SU-DHL-6 (cell line): ENCODE data around the gene SLC7A6.
A peak's percentile ranks its signal among the peaks of the same experiment; 100 is the strongest.

Source experiments
- H2AFZ ChIP-seq: fragments of 200-600 bp; sonication (generic); 2 replicates; pipeline ENCODE4 v1.6.1; 2014; ENCODE audit warnings: low read depth, mild to moderate bottlenecking, moderate library complexity, mixed read lengths, antibody characterized with exemption, low read length; ENCODE audit not compliant: severe bottlenecking
- H3F3A ChIP-seq: fragments of 200-600 bp; shearing (Covaris generic); 2 replicates; pipeline ENCODE4 v1.6.0; 2016; ENCODE audit warnings: antibody characterized with exemption, mild to moderate bottlenecking; ENCODE audit not compliant: insufficient read depth
- H3K27ac ChIP-seq: fragments of 200-600 bp; sonication (generic); 2 replicates; pipeline ENCODE4 v1.5.1; 2016; ENCODE audit warnings: low read depth, mild to moderate bottlenecking, low read length, moderate library complexity, mixed read lengths
- H3K27me3 ChIP-seq: fragments of 200-600 bp; sonication (generic), shearing (Covaris generic); 2 replicates; pipeline ENCODE4 v1.6.0; 2014; ENCODE audit warnings: mild to moderate bottlenecking, low read length
- H3K36me3 ChIP-seq: fragments of 200-600 bp; sonication (generic); 2 replicates; pipeline ENCODE4 v1.6.1; 2014; ENCODE audit warnings: mild to moderate bottlenecking, low read length, mixed read lengths
- H3K4me2 ChIP-seq: fragments of 300-600, 200-600 bp; shearing (Covaris generic), sonication (generic); 2 replicates; pipeline ENCODE4 v1.6.0; 2014; ENCODE audit warnings: low read length, low read depth, mild to moderate bottlenecking; ENCODE audit not compliant: poor library complexity, severe bottlenecking
- H3K4me3 ChIP-seq: fragments of 200-600 bp; sonication (generic); 2 replicates; pipeline ENCODE4 v1.5.1; 2014; ENCODE audit warnings: antibody characterized with exemption, low read length, mild to moderate bottlenecking, mixed read lengths; ENCODE audit not compliant: insufficient read depth, poor library complexity, severe bottlenecking
- H3K79me2 ChIP-seq: fragments of 200-600 bp; sonication (generic); 2 replicates; pipeline ENCODE4 v1.6.1; 2014; ENCODE audit warnings: mild to moderate bottlenecking, low read length, moderate library complexity; ENCODE audit not compliant: insufficient read depth
- H3K9ac ChIP-seq: fragments of 200-600 bp; sonication (generic); 2 replicates; pipeline ENCODE4 v1.7.0; 2014; ENCODE audit warnings: mild to moderate bottlenecking, low read length
- H3K9me2 ChIP-seq: fragments of 200-600 bp; sonication (generic); replicated peaks from 2 replicates; pipeline ENCODE4 v1.6.1; 2014; ENCODE audit warnings: low read length; ENCODE audit not compliant: insufficient read depth
- H3K9me3 ChIP-seq: fragments of 200-600 bp; sonication (generic); 2 replicates; pipeline ENCODE4 v1.6.1; 2014; ENCODE audit warnings: low read length, mixed read lengths; ENCODE audit not compliant: insufficient read depth
- H4K20me1 ChIP-seq: fragments of 200-600 bp; sonication (generic); 2 replicates; pipeline ENCODE4 v1.6.1; 2014; ENCODE audit warnings: low read depth, mild to moderate bottlenecking, antibody characterized with exemption, low read length, moderate library complexity, mixed read lengths
- EZH2phosphoT487 ChIP-seq: fragments of 200-600 bp; sonication (generic), shearing (Covaris generic); conservative IDR thresholded peaks from 2 replicates; pipeline ENCODE4 v1.6.1; 2018; ENCODE audit warnings: mild to moderate bottlenecking, antibody characterized with exemption, low read length, moderate library complexity, mixed read lengths
- TF ChIP-seq, protein P1 (sequence below): fragments of 200-600 bp; sonication (generic); IDR thresholded peaks from one replicate; pipeline ENCODE4 v1.5.1; 2017; ENCODE audit warnings: antibody characterized with exemption, mild to moderate bottlenecking, low read length, moderate library complexity; ENCODE audit not compliant: insufficient read depth, poor library complexity, severe bottlenecking

The SLC7A6 gene

DNA sequence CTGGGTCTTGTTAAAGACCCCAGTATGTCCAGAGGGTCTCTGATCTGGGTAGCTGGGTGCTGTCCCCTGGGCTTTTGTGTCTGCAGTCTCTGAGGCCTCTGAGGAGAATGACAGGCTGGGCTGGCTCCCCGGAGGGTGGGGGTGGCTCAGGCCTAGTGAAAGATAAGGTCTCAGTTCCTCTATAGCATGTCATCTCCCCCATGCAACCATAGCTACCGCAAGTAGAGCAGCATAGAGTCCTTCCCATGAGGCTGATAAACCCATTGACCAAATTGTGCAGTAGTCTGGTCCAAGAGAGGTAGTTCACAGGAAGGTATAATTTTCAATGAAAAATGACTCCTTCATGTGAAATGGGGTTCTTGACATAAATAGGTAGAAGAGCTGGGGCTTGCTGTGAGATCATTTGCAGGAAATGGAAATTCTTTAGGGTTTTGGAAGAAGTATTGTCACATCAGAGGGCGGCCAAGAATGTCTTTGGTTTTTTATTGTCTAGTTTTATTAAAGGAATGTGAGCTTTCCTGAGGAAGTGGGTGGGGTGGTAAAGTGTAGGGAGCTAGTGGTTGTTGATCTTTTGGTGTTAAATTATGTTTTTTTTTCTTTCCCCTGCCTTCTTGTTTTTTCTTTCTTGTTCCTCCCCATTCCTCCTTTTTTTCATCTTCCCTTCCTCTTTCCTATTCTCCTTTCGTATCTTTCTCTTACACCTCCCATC lies 25.4 kb downstream of the SLC7A6 start:
- Histone ChIP-seq H3K27me3 (no peaks in the 10 kb centered on the region), H3K79me2 (peaks cover 37% of the 10 kb centered on the region), H4K20me1 (no peaks in the 10 kb centered on the region), H3K9ac (no peak overlapping the region), H3K4me2 (no peak overlapping the region), H3K36me3 (no peaks in the 10 kb centered on the region), H3K9me3 (no peaks in the 10 kb centered on the region), H3K27ac (0 out of 2 replicates have a peak overlapping the region, but pooled peaks have one; percentile 9), H2AFZ (no peak overlapping the region), H3F3A (peaks cover 8% of the 10 kb centered on the region), H3K4me3 (no peak overlapping the region), H3K9me2 (no peaks in the 10 kb centered on the region)
- no peak for TF ChIP-seq EZH2phosphoT487
- TF ChIP-seq, protein P1, sequence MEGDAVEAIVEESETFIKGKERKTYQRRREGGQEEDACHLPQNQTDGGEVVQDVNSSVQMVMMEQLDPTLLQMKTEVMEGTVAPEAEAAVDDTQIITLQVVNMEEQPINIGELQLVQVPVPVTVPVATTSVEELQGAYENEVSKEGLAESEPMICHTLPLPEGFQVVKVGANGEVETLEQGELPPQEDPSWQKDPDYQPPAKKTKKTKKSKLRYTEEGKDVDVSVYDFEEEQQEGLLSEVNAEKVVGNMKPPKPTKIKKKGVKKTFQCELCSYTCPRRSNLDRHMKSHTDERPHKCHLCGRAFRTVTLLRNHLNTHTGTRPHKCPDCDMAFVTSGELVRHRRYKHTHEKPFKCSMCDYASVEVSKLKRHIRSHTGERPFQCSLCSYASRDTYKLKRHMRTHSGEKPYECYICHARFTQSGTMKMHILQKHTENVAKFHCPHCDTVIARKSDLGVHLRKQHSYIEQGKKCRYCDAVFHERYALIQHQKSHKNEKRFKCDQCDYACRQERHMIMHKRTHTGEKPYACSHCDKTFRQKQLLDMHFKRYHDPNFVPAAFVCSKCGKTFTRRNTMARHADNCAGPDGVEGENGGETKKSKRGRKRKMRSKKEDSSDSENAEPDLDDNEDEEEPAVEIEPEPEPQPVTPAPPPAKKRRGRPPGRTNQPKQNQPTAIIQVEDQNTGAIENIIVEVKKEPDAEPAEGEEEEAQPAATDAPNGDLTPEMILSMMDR, result no peak

DNA sequence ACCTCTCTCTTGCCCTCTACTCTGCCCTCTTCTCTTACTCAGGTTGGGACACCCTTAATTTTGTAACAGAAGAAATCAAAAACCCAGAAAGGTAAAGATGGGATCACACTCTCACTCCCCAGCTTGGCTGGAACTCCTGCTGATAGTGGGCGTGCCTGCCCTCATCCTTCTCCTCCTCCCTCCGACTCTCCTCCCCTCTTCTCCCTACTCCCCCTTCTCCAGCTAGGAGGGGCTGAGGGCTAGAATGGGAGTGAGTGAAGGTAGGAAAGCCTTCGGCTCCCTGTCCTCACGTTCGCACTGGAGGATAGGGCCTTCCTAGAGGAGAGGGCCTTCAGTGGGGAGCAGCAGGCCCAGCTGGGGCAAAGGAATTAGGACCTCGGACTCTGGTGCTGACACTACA lies 26.1 kb downstream of the SLC7A6 start:
- no peak overlapping the region for H3K4me2 ChIP-seq
- peaks cover 6% of the 10 kb centered on the region; the same call in 1 of the 2 replicates for H3K36me3 ChIP-seq
- H3K79me2 ChIP-seq, result peaks cover 32% of the 10 kb centered on the region
- no peaks in the 10 kb centered on the region for H3K9me3 ChIP-seq
- H4K20me1 ChIP-seq, result no peaks in the 10 kb centered on the region
- H3K4me3 ChIP-seq, result no peak overlapping the region
- H3F3A ChIP-seq, result peaks cover under 1% of the 10 kb centered on the region; the same call in 1 of the 2 replicates
- H3K27ac ChIP-seq, result no peak overlapping the region
- no peak overlapping the region for H2AFZ ChIP-seq
- no peak for TF ChIP-seq EZH2phosphoT487
- TF ChIP-seq, protein P1, result no peak
- no peaks in the 10 kb centered on the region for H3K27me3 ChIP-seq
- H3K9me2 ChIP-seq, result no peaks in the 10 kb centered on the region
- no peak overlapping the region for H3K9ac ChIP-seq

GRCh38 chr16:68291227-68291626 lies 26.9 kb downstream of the SLC7A6 start:
- no peaks in the 10 kb centered on the region for H3F3A ChIP-seq
- H3K9me2 ChIP-seq, result no peaks in the 10 kb centered on the region
- no peaks in the 10 kb centered on the region for H3K9me3 ChIP-seq
- no peaks in the 10 kb centered on the region for H4K20me1 ChIP-seq
- H2AFZ ChIP-seq, result no peak overlapping the region
- H3K4me2 ChIP-seq, result no peak overlapping the region
- H3K4me3 ChIP-seq, result no peak overlapping the region
- no peak overlapping the region for H3K9ac ChIP-seq
- peaks cover 6% of the 10 kb centered on the region; the same call in 1 of the 2 replicates for H3K36me3 ChIP-seq
- H3K79me2 ChIP-seq, result peaks cover 24% of the 10 kb centered on the region; the same call in 1 of the 2 replicates
- TF ChIP-seq EZH2phosphoT487, result no peak
- TF ChIP-seq, protein P1, result no peak
- no peak overlapping the region for H3K27ac ChIP-seq
- no peaks in the 10 kb centered on the region for H3K27me3 ChIP-seq
